ENCODE measurements around the gene USP49. TPM values are rescaled to one million over a fixed set of nuclear protein-coding genes. Genes with fewer than 3 reads are reported as not detected.
A peak's percentile ranks its signal among the peaks of the same experiment; 100 is the strongest.

The USP49 gene
- total RNA-seq, 1 donor from 2014 or later, result 0.71 TPM

GRCh38 chr6:41937861-41938574 lies 42.8 kb upstream of the USP49 start:
- Histone ChIP-seq H3K36me3 (peaks cover 40% of the 10 kb centered on the region), H3K9me3 (replicated peaks) (no peaks in the 10 kb centered on the region)

GRCh38 chr6:41937472-41937860 lies 42.3 kb upstream of the USP49 start:
- DNase-seq, result no peak
- TF ChIP-seq, protein P1, sequence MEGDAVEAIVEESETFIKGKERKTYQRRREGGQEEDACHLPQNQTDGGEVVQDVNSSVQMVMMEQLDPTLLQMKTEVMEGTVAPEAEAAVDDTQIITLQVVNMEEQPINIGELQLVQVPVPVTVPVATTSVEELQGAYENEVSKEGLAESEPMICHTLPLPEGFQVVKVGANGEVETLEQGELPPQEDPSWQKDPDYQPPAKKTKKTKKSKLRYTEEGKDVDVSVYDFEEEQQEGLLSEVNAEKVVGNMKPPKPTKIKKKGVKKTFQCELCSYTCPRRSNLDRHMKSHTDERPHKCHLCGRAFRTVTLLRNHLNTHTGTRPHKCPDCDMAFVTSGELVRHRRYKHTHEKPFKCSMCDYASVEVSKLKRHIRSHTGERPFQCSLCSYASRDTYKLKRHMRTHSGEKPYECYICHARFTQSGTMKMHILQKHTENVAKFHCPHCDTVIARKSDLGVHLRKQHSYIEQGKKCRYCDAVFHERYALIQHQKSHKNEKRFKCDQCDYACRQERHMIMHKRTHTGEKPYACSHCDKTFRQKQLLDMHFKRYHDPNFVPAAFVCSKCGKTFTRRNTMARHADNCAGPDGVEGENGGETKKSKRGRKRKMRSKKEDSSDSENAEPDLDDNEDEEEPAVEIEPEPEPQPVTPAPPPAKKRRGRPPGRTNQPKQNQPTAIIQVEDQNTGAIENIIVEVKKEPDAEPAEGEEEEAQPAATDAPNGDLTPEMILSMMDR (IDR thresholded peaks at IDR 0.05; ENCODE audit: borderline replicate concordance), result no peak
- intact Hi-C loops (cut with micrococcal nuclease), result loop anchor here (5.0 kb wide), 1 partner anchor 105 kb away; no protein-coding TSS in a partner anchor
- H3K36me3 ChIP-seq, result peaks cover 45% of the 10 kb centered on the region
- peak overlapping the region; percentile 97 for H3K27ac ChIP-seq (replicated peaks)
- H3K4me3 ChIP-seq, result peak overlapping the region; percentile 4
- no peaks in the 10 kb centered on the region for H3K27me3 ChIP-seq (ENCODE audit: low read depth)
- no peaks in the 10 kb centered on the region for H3K9me3 ChIP-seq (replicated peaks)
- H3K4me1 ChIP-seq, result peaks cover 75% of the 10 kb centered on the region

More at GRCh38 chr6:41937861-41938574, 42.8 kb upstream of the USP49 start:
- H3K4me3 ChIP-seq, result peak overlapping the region; percentile 98
- intact Hi-C loops (cut with micrococcal nuclease), result loop anchor here (5.0 kb wide), 1 partner anchor 104 kb away; no protein-coding TSS in a partner anchor
- peak overlapping the region; percentile 97 for H3K27ac ChIP-seq (replicated peaks)
- TF ChIP-seq, protein P1 (IDR thresholded peaks at IDR 0.05; ENCODE audit: borderline replicate concordance), result no peak
- H3K27me3 ChIP-seq (ENCODE audit: low read depth), result no peaks in the 10 kb centered on the region
- no peak for DNase-seq
- peaks cover 80% of the 10 kb centered on the region for H3K4me1 ChIP-seq

- Histone ChIP-seq H3K9me3 (replicated peaks) (no peaks in the 10 kb centered on the region), H3K27ac (replicated peaks) (peak overlapping the region; percentile 97), H3K4me1 (peaks cover 65% of the 10 kb centered on the region), H3K36me3 (peaks cover 57% of the 10 kb centered on the region), H3K4me3 (no peak overlapping the region), H3K27me3 (ENCODE audit: low read depth) (no peaks in the 10 kb centered on the region)
- intact Hi-C loops (cut with micrococcal nuclease), result loop anchor here (5.0 kb wide), 1 partner anchor 106 kb away; no protein-coding TSS in a partner anchor
- DNase-seq, result peak; percentile 69
- TF ChIP-seq, protein P1 (IDR thresholded peaks at IDR 0.05; ENCODE audit: borderline replicate concordance), result peak; percentile 88
Observed at GRCh38 chr6:41936073-41936837, 41.1 kb upstream of the USP49 start.

DNA sequence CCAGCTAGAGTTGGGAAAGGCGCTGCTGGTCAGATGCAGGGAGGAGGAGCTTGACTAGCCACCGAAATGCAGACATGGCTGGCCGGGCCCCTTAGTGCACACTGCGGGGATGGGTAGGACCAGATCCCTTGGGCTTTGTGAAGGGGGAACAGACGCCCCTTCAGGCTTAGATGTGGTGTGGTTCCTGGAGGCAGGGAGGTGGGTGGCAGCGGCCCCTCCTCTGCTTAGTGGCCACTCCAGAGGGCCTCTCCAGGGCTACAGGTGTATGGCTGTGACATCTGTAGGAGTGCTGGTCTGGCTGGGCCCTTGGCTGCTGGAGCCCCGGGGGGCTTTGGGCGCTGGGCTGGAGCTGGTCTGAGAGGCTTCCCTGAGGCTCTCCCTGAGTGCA lies 40.5 kb upstream of the USP49 start:
- H3K4me1 ChIP-seq, result peaks cover 59% of the 10 kb centered on the region
- H3K9me3 ChIP-seq (replicated peaks), result no peaks in the 10 kb centered on the region
- no peak for DNase-seq
- TF ChIP-seq, protein P1 (IDR thresholded peaks at IDR 0.05; ENCODE audit: borderline replicate concordance), result no peak
- H3K36me3 ChIP-seq, result peaks cover 63% of the 10 kb centered on the region
- no peaks in the 10 kb centered on the region for H3K27me3 ChIP-seq (ENCODE audit: low read depth)
- intact Hi-C loops (cut with micrococcal nuclease), result loop anchor here (5.0 kb wide), 1 partner anchor 107 kb away; no protein-coding TSS in a partner anchor
- no peak overlapping the region for H3K4me3 ChIP-seq
- peak overlapping the region; percentile 97 for H3K27ac ChIP-seq (replicated peaks)

GRCh38 chr6:41935193-41935574 lies 40.0 kb upstream of the USP49 start:
- H3K4me3 ChIP-seq, result no peak overlapping the region
- no peak for DNase-seq
- peaks cover 54% of the 10 kb centered on the region for H3K4me1 ChIP-seq
- TF ChIP-seq, protein P1 (IDR thresholded peaks at IDR 0.05; ENCODE audit: borderline replicate concordance), result no peak
- H3K27me3 ChIP-seq (ENCODE audit: low read depth), result no peaks in the 10 kb centered on the region
- no peak overlapping the region for H3K27ac ChIP-seq (replicated peaks)
- intact Hi-C loops (cut with micrococcal nuclease), result loop anchor here (5.0 kb wide), 1 partner anchor 107 kb away; no protein-coding TSS in a partner anchor
- peaks cover 68% of the 10 kb centered on the region for H3K36me3 ChIP-seq
- no peaks in the 10 kb centered on the region for H3K9me3 ChIP-seq (replicated peaks)

Measured in left ventricle myocardium inferior (tissue), 1 donor.